ENCODE results near the gene NEURL3.

DNA sequence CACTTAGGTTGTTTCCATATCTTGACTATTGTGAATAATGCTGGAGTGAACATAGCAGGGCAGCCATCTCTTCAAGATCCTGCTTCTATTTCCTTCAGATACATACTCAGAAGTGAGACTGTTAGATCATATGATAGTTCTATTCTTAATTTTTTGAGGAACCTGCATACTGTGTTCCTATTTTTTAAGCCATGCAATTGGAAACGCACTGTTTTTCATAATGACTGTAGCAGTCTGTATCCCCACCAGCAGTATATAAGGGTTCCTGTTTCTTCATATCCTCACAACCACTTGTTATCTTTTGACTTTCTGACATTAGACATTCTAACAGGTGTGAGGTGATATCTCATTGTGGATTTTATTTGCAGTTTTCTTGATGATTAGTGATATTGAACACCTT is 15.5 kb downstream of the NEURL3 start:
- TF ChIP-seq MXI1 (IDR thresholded peaks at IDR 0.05; ENCODE audit: low read depth, low read length), result no peak
- TF ChIP-seq, protein P1, sequence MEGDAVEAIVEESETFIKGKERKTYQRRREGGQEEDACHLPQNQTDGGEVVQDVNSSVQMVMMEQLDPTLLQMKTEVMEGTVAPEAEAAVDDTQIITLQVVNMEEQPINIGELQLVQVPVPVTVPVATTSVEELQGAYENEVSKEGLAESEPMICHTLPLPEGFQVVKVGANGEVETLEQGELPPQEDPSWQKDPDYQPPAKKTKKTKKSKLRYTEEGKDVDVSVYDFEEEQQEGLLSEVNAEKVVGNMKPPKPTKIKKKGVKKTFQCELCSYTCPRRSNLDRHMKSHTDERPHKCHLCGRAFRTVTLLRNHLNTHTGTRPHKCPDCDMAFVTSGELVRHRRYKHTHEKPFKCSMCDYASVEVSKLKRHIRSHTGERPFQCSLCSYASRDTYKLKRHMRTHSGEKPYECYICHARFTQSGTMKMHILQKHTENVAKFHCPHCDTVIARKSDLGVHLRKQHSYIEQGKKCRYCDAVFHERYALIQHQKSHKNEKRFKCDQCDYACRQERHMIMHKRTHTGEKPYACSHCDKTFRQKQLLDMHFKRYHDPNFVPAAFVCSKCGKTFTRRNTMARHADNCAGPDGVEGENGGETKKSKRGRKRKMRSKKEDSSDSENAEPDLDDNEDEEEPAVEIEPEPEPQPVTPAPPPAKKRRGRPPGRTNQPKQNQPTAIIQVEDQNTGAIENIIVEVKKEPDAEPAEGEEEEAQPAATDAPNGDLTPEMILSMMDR (IDR thresholded peaks at IDR 0.05 in 2 of 3, conservative IDR thresholded peaks at IDR 0.05 in 1 of 3; ENCODE audit: insufficient read depth in 2 of 3, low read depth in 1 of 3, low read length in 3 of 3), result no peak
- TF ChIP-seq ZNF407 (IDR thresholded peaks at IDR 0.05; ENCODE audit: low read depth), result no peak
- no peak for TF ChIP-seq DPF2 (IDR thresholded peaks at IDR 0.05)
- TF ChIP-seq WHSC1 (IDR thresholded peaks at IDR 0.05; ENCODE audit: low read length), result no peak
- no peak for TF ChIP-seq NELFE (IDR thresholded peaks at IDR 0.05; ENCODE audit: insufficient read depth, insufficient read length)

Data from K562 (cell line).